H9 (cell line): Measurements from ENCODE around the gene RSAD2. TPM values are rescaled to one million over a fixed set of nuclear protein-coding genes. Genes with fewer than 3 reads are reported as not detected.
A peak's percentile ranks its signal among the peaks of the same experiment; 100 is the strongest.

ENCODE experiments used
- DNase-seq: peaks from one replicate; pipeline ENCODE4 v3.0.0-alpha.2; 2017
- H2AFZ ChIP-seq: one replicate; pipeline ENCODE4 v1.6.1; 2013; ENCODE audit warnings: mild to moderate bottlenecking, low read length, control low read depth, moderate library complexity
- H2AK5ac ChIP-seq: 2 replicates; pipeline ENCODE4 v1.6.1; 2013; ENCODE audit warnings: low read length, control low read depth, mixed read lengths; ENCODE audit not compliant: insufficient read length
- H2BK120ac ChIP-seq: one replicate; pipeline ENCODE4 v1.6.1; 2013; ENCODE audit warnings: low read depth, mild to moderate bottlenecking, low read length, control low read depth, inconsistent platforms; ENCODE audit not compliant: poor library complexity, severe bottlenecking
- H2BK12ac ChIP-seq: 2 replicates; pipeline ENCODE4 v1.6.1; 2013; ENCODE audit warnings: low read length, control low read depth, mixed read lengths, low read depth; ENCODE audit not compliant: insufficient read length
- H2BK15ac ChIP-seq: 2 replicates; pipeline ENCODE4 v1.6.1; 2013; ENCODE audit warnings: low read depth, low read length, control low read depth
- H2BK20ac ChIP-seq: one replicate; pipeline ENCODE4 v1.6.1; 2013; ENCODE audit warnings: low read depth, mild to moderate bottlenecking, low read length, control low read depth, inconsistent platforms; ENCODE audit not compliant: poor library complexity, severe bottlenecking
- H2BK5ac ChIP-seq: 2 replicates; pipeline ENCODE4 v1.6.1; 2013; ENCODE audit warnings: low read length, control low read depth, mixed read lengths; ENCODE audit not compliant: insufficient read length
- H3K14ac ChIP-seq: 2 replicates; pipeline ENCODE4 v1.6.1; 2013; ENCODE audit warnings: low read length, control low read depth; ENCODE audit not compliant: insufficient read depth
- H3K18ac ChIP-seq: 2 replicates; pipeline ENCODE4 v1.6.1; 2013; ENCODE audit warnings: low read depth, mild to moderate bottlenecking, mixed read lengths, low read length, control low read depth; ENCODE audit not compliant: insufficient read length
- H3K23ac ChIP-seq: 2 replicates; pipeline ENCODE4 v1.6.1; 2013; ENCODE audit warnings: low read length, control low read depth, mixed read lengths, low read depth; ENCODE audit not compliant: insufficient read length
- H3K23me2 ChIP-seq: 2 replicates; pipeline ENCODE4 v1.6.1; 2013; ENCODE audit warnings: low read depth, mild to moderate bottlenecking, mixed read lengths, low read length, control low read depth; ENCODE audit not compliant: insufficient read length, poor library complexity, severe bottlenecking
- H3K27ac ChIP-seq: 2 replicates; pipeline ENCODE4 v1.5.1; 2013; ENCODE audit warnings: low read length, control low read depth, mixed read lengths, low read depth; ENCODE audit not compliant: insufficient read length
- H3K27me3 ChIP-seq: 2 replicates; pipeline ENCODE4 v1.6.1; 2013; ENCODE audit warnings: low read length, control low read depth, inconsistent platforms; ENCODE audit not compliant: insufficient read depth
- H3K4ac ChIP-seq: 2 replicates; pipeline ENCODE4 v1.6.1; 2013; ENCODE audit warnings: low read depth, mild to moderate bottlenecking, control low read depth, inconsistent platforms, low read length, moderate library complexity
- H3K4me1 ChIP-seq: 2 replicates; pipeline ENCODE4 v1.6.1; 2013; ENCODE audit warnings: low read length, control low read depth, inconsistent platforms; ENCODE audit not compliant: insufficient read depth
- H3K4me2 ChIP-seq: 2 replicates; pipeline ENCODE4 v1.6.1; 2013; ENCODE audit warnings: low read length, control low read depth, mixed read lengths; ENCODE audit not compliant: insufficient read length, insufficient read depth
- H3K56ac ChIP-seq: 2 replicates; pipeline ENCODE4 v1.6.1; 2013; ENCODE audit warnings: low read depth, mild to moderate bottlenecking, mixed read lengths, low read length, control low read depth; ENCODE audit not compliant: insufficient read length
- H3K79me1 ChIP-seq: 2 replicates; pipeline ENCODE4 v1.6.1; 2013; ENCODE audit warnings: low read depth, mild to moderate bottlenecking, moderate library complexity, low read length, control low read depth, inconsistent platforms; ENCODE audit not compliant: insufficient read depth, poor library complexity, severe bottlenecking
- H3K79me2 ChIP-seq: 2 replicates; pipeline ENCODE4 v1.6.1; 2013; ENCODE audit warnings: low read length, control low read depth, inconsistent platforms; ENCODE audit not compliant: insufficient read depth
- H3K9ac ChIP-seq: 2 replicates; pipeline ENCODE4 v1.6.1; 2013; ENCODE audit warnings: low read length, control low read depth, mixed read lengths; ENCODE audit not compliant: insufficient read length; ENCODE audit errors: extremely low read depth
- H3K9me3 ChIP-seq: one replicate; pipeline ENCODE4 v1.6.1; 2013; ENCODE audit warnings: low read depth, low read length, inconsistent platforms; ENCODE audit not compliant: control insufficient read depth
- H3T11ph ChIP-seq: one replicate; pipeline ENCODE4 v1.6.1; 2013; ENCODE audit warnings: mild to moderate bottlenecking, low read length, control low read depth, inconsistent platforms
- H4K20me1 ChIP-seq: one replicate; pipeline ENCODE4 v1.6.1; 2013; ENCODE audit not compliant: control insufficient read depth, insufficient read length, insufficient read depth
- H4K5ac ChIP-seq: 2 replicates; pipeline ENCODE4 v1.6.1; 2013; ENCODE audit warnings: low read depth, mild to moderate bottlenecking, mixed read lengths, low read length, control low read depth; ENCODE audit not compliant: insufficient read length
- H4K8ac ChIP-seq: replicated peaks from 2 replicates; pipeline ENCODE4 v1.6.1; 2013; ENCODE audit warnings: low read length, control low read depth, mixed read lengths, low read depth; ENCODE audit not compliant: insufficient read length
- H4K91ac ChIP-seq: 2 replicates; pipeline ENCODE4 v1.6.1; 2013; ENCODE audit warnings: low read depth, mild to moderate bottlenecking, moderate library complexity, mixed read lengths, low read length, control low read depth; ENCODE audit not compliant: insufficient read length
- H3K27ac Mint-ChIP-seq, 3 experiments: 2 replicates in 2 of 3; 3 replicates in 1 of 3; pipeline ENCODE4 v1.8.0; 2020 to 2021; ENCODE audit warnings: mixed read lengths in 3 of 3, mild to moderate bottlenecking in 1 of 3, moderate library complexity in 1 of 3
- H3K27me3 Mint-ChIP-seq: 2 replicates; pipeline ENCODE4 v1.8.0; 2021; ENCODE audit warnings: low read depth, mild to moderate bottlenecking, moderate library complexity, mixed read lengths
- H3K36me3 Mint-ChIP-seq, 3 experiments: 2 replicates in 2 of 3; 3 replicates in 1 of 3; pipeline ENCODE4 v1.8.0; 2020 to 2021; ENCODE audit warnings: low read depth in 3 of 3, mixed read lengths in 3 of 3; ENCODE audit not compliant: insufficient read depth in 1 of 3
- H3K4me1 Mint-ChIP-seq, 2 experiments: 2 replicates each; pipeline ENCODE4 v1.8.0; 2020; ENCODE audit warnings: mixed read lengths in 2 of 2
- H3K4me3 Mint-ChIP-seq, 2 experiments: 2 replicates in 1 of 2; 3 replicates in 1 of 2; pipeline ENCODE4 v1.8.0; 2020 to 2021; ENCODE audit warnings: mild to moderate bottlenecking in 2 of 2, mixed read lengths in 2 of 2, moderate library complexity in 1 of 2
- H3K9me3 Mint-ChIP-seq, 2 experiments: 2 replicates in 1 of 2; 3 replicates in 1 of 2; pipeline ENCODE4 v1.8.0; 2020; ENCODE audit warnings: mild to moderate bottlenecking in 2 of 2, mixed read lengths in 2 of 2, moderate library complexity in 1 of 2
- CTCF ChIP-seq: fragments of 200-600 bp; sonication (generic); conservative IDR thresholded peaks from 3 replicates; pipeline ENCODE4 v1.8.0; 2021; ENCODE audit warnings: antibody characterized with exemption, mild to moderate bottlenecking
- WGBS: extraction: QIAGEN DNeasy Blood & Tissue Kit; methylation state at CpG from one replicate; pipeline ENCODE4 v1.1.7; 2013; ENCODE audit warnings: missing lambda C conversion rate, low lambda C conversion rate, mixed read lengths; ENCODE audit not compliant: insufficient read length; ENCODE audit errors: extremely low coverage; 5-methylcytosine and 5-hydroxymethylcytosine counted together
- total RNA-seq: library from RNA; stranded (reverse); gene quantifications from 2 replicates; pipeline ENCODE4 v1.2.1, GENCODE V29; 2021

The RSAD2 gene
- total RNA-seq, 1 experiment from 2014 or later: not detected

GRCh38 chr2:6937582-6937981 is 60.0 kb downstream of the RSAD2 start:
- WGBS: no CpG with 5 or more reads among the region's 4 CpGs
- no peak overlapping the region for H4K91ac ChIP-seq
- no peak overlapping the region for H2BK15ac ChIP-seq
- no peak overlapping the region for H3T11ph ChIP-seq
- H4K8ac ChIP-seq: no peak overlapping the region
- H2BK12ac ChIP-seq: no peak overlapping the region
- no peak for TF ChIP-seq CTCF
- peak; percentile 16 for DNase-seq
- H3K56ac ChIP-seq: no peak overlapping the region
- no peak overlapping the region for H3K4me2 ChIP-seq
- H3K9me3 ChIP-seq: no peaks in the 10 kb centered on the region
- Mint-ChIP-seq H3K36me3 (peaks cover 6 to 14% (median 14%) of the 10 kb centered on the region in 3 experiments), H3K4me1 (peaks cover 30 to 44% of the 10 kb centered on the region in 2 experiments), H3K9me3 (no peaks in the 10 kb centered on the region; a peak in 1 of 5 replicates), H3K27me3 (no peaks in the 10 kb centered on the region; the same call in 1 of the 2 replicates), H3K4me3 (no peak overlapping the region), H3K27ac (no peak overlapping the region; a peak in 1 of 7 replicates)
- no peak overlapping the region for H2BK20ac ChIP-seq
- H2BK5ac ChIP-seq: no peak overlapping the region
- H3K23ac ChIP-seq: no peak overlapping the region
- H3K23me2 ChIP-seq: no peaks in the 10 kb centered on the region
- H3K14ac ChIP-seq: 0 out of 2 replicates have a peak overlapping the region, but pooled peaks have one; percentile 26
- no peaks in the 10 kb centered on the region for H4K20me1 ChIP-seq
- no peak overlapping the region for H3K9ac ChIP-seq
- H3K4me1 ChIP-seq: peaks cover 4% of the 10 kb centered on the region; the same call in 1 of the 2 replicates
- no peak overlapping the region for H3K27ac ChIP-seq
- peaks cover 7% of the 10 kb centered on the region for H3K79me1 ChIP-seq
- H4K5ac ChIP-seq: no peak overlapping the region
- no peak overlapping the region for H3K18ac ChIP-seq
- H3K4ac ChIP-seq: no peak overlapping the region
- H3K27me3 ChIP-seq: no peaks in the 10 kb centered on the region
- no peak overlapping the region for H2AFZ ChIP-seq
- no peak overlapping the region for H2BK120ac ChIP-seq
- no peak overlapping the region for H2AK5ac ChIP-seq
- H3K79me2 ChIP-seq: peaks cover 2% of the 10 kb centered on the region; the same call in 1 of the 2 replicates
